ENCODE data around the gene TBC1D2B.

- no peak for TF ChIP-seq CTCF (IDR thresholded peaks at IDR 0.05)
- TF ChIP-seq POLR2A (IDR thresholded peaks at IDR 0.05), result no peak
- TF ChIP-seq EP300 (IDR thresholded peaks at IDR 0.05), result no peak
Measured at GRCh38 chr15:77984446-77984861, 93.1 kb downstream of the TBC1D2B start.

All from stomach (tissue), 4 donors.